Measurements from ENCODE around the gene COTL1. TPM values are rescaled to one million over a fixed set of nuclear protein-coding genes. Genes with fewer than 3 reads are reported as not detected.

COTL1 gene
- 133 and 143 TPM in 2 replicates for total RNA-seq

GRCh38 chr16:84617791-84618580, at the start of gene COTL1:
Gene COTL1 (minus strand): TSS chr16:84618078. CDS start chr16:84617914, 164 bp downstream.

GRCh38 chr16:84647828-84648594, 30.1 kb upstream of the COTL1 start, which contains the start of gene KLHL36:
Gene KLHL36 (plus strand): TSS chr16:84648511. CDS start chr16:84650868, 2,357 bp downstream.

Other genes with a start within 250 kb of the COTL1 start
- not detected in 2 replicates for gene ATP2C2, start 249.5 kb downstream of the COTL1 start, total RNA-seq
- 13.3 and 15.6 TPM in 2 replicates for gene MEAK7, start 113.4 kb downstream of the COTL1 start, total RNA-seq
- 45.6 and 90.9 TPM in 2 replicates for gene KLHL36, start 30.4 kb upstream of the COTL1 start, total RNA-seq
- 42.3 and 62.5 TPM in 2 replicates for gene USP10, start 81.9 kb upstream of the COTL1 start, total RNA-seq
- gene CRISPLD2, start 201.9 kb upstream of the COTL1 start, total RNA-seq: 0.18 and 1.6 TPM in 2 replicates

All from endothelial cell of coronary artery (primary cell).